ENCODE results near the gene GAGE12J.

GAGE12J gene

DNA sequence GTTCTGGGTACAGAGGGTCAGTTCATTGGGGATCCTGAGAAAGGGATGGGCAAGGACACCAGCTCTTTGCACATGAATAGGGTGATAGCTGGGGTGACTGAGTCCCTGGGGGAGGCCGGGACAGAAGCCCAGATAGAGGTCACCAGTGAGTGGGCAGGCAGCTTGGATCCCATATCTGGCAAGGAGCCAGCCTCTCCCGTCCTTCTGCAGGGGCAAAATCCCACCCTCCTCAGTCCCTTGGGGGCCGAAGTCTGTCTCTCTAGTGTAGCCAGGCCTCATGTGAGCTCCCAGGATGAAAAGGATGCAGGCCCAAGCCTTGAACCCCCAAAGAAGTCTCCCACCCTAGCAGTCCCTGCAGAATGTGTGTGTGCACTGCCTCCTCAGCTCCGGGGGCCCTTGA, 35.3 kb upstream of the GAGE12J start:
- no peak overlapping the region for H3K4me3 ChIP-seq (ENCODE audit: low read depth, low read length)
- POLR2A ChIA-PET = no interaction called here
- CTCF ChIA-PET = interaction anchor here (0.9 kb wide), 1 partner anchor 468 kb away, joined by 3 read pairs; no protein-coding TSS in a partner anchor

DNA sequence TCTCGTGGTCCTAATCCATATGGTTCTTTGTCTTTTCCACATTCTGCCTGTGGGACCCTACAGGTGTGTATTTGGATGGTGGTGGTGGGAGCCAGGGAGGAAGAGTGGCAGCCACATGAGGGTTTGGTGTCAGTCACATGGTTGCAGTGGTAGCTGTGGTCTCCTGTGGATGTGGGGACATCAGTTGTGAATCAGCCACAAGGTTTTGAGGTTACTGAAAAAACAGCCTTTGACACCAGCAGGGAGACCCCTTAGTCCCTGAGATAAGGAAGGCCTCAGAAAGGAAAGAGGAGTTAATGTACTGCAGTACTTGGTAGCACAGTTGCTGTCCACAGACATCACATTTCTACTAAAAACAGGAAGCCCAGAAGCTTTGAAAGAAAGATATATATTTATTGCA, 34.2 kb upstream of the GAGE12J start:
- TF ChIP-seq MZF1 (tag by site-specific recombination; IDR thresholded peaks at IDR 0.05; ENCODE audit: borderline replicate concordance) = no peak
- TF ChIP-seq, protein P1, sequence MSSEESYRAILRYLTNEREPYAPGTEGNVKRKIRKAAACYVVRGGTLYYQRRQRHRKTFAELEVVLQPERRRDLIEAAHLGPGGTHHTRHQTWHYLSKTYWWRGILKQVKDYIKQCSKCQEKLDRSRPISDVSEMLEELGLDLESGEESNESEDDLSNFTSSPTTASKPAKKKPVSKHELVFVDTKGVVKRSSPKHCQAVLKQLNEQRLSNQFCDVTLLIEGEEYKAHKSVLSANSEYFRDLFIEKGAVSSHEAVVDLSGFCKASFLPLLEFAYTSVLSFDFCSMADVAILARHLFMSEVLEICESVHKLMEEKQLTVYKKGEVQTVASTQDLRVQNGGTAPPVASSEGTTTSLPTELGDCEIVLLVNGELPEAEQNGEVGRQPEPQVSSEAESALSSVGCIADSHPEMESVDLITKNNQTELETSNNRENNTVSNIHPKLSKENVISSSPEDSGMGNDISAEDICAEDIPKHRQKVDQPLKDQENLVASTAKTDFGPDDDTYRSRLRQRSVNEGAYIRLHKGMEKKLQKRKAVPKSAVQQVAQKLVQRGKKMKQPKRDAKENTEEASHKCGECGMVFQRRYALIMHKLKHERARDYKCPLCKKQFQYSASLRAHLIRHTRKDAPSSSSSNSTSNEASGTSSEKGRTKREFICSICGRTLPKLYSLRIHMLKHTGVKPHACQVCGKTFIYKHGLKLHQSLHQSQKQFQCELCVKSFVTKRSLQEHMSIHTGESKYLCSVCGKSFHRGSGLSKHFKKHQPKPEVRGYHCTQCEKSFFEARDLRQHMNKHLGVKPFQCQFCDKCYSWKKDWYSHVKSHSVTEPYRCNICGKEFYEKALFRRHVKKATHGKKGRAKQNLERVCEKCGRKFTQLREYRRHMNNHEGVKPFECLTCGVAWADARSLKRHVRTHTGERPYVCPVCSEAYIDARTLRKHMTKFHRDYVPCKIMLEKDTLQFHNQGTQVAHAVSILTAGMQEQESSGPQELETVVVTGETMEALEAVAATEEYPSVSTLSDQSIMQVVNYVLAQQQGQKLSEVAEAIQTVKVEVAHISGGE (tag by site-specific recombination; conservative IDR thresholded peaks at IDR 0.05; ENCODE audit: low read depth) = no peak
- no peaks in the 10 kb centered on the region for H3K4me1 ChIP-seq (ENCODE audit: control insufficient read depth, insufficient read depth, low read length)
- no peak overlapping the region for H3K27ac ChIP-seq (ENCODE audit: extremely low read depth, low read depth, low read length)

More for the DNA sequence above, 35.3 kb upstream of the GAGE12J start:
- no peaks in the 10 kb centered on the region for H3K4me1 ChIP-seq (ENCODE audit: control insufficient read depth, insufficient read depth, low read length)
- no peaks in the 10 kb centered on the region for H3K9me3 ChIP-seq (ENCODE audit: control insufficient read depth, insufficient read depth, low read depth, low read length)
- TF ChIP-seq, protein P2, sequence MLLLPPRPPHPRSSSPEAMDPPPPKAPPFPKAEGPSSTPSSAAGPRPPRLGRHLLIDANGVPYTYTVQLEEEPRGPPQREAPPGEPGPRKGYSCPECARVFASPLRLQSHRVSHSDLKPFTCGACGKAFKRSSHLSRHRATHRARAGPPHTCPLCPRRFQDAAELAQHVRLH (tag by site-specific recombination; IDR thresholded peaks at IDR 0.05) = no peak
- TF ChIP-seq, protein P3, sequence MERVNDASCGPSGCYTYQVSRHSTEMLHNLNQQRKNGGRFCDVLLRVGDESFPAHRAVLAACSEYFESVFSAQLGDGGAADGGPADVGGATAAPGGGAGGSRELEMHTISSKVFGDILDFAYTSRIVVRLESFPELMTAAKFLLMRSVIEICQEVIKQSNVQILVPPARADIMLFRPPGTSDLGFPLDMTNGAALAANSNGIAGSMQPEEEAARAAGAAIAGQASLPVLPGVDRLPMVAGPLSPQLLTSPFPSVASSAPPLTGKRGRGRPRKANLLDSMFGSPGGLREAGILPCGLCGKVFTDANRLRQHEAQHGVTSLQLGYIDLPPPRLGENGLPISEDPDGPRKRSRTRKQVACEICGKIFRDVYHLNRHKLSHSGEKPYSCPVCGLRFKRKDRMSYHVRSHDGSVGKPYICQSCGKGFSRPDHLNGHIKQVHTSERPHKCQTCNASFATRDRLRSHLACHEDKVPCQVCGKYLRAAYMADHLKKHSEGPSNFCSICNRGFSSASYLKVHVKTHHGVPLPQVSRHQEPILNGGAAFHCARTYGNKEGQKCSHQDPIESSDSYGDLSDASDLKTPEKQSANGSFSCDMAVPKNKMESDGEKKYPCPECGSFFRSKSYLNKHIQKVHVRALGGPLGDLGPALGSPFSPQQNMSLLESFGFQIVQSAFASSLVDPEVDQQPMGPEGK (tag by site-specific recombination; IDR thresholded peaks at IDR 0.05) = no peak
- TF ChIP-seq, protein P4, sequence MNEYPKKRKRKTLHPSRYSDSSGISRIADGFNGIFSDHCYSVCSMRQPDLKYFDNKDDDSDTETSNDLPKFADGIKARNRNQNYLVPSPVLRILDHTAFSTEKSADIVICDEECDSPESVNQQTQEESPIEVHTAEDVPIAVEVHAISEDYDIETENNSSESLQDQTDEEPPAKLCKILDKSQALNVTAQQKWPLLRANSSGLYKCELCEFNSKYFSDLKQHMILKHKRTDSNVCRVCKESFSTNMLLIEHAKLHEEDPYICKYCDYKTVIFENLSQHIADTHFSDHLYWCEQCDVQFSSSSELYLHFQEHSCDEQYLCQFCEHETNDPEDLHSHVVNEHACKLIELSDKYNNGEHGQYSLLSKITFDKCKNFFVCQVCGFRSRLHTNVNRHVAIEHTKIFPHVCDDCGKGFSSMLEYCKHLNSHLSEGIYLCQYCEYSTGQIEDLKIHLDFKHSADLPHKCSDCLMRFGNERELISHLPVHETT (tag by site-specific recombination; IDR thresholded peaks at IDR 0.05) = no peak
- TF ChIP-seq ZFP69B (tag by site-specific recombination; IDR thresholded peaks at IDR 0.05) (no peak), ZNF549 (tag by site-specific recombination; IDR thresholded peaks at IDR 0.05) (no peak), ZNF112 (tag by site-specific recombination; IDR thresholded peaks at IDR 0.05) (no peak), ZNF10 (tag by site-specific recombination; IDR thresholded peaks at IDR 0.05) (no peak)
- no peak overlapping the region for H3K27ac ChIP-seq (ENCODE audit: extremely low read depth, low read depth, low read length)
- no peaks in the 10 kb centered on the region for H3K36me3 ChIP-seq (ENCODE audit: control insufficient read depth in 2 of 2, insufficient read depth in 1 of 2, low read length in 2 of 2)

DNA sequence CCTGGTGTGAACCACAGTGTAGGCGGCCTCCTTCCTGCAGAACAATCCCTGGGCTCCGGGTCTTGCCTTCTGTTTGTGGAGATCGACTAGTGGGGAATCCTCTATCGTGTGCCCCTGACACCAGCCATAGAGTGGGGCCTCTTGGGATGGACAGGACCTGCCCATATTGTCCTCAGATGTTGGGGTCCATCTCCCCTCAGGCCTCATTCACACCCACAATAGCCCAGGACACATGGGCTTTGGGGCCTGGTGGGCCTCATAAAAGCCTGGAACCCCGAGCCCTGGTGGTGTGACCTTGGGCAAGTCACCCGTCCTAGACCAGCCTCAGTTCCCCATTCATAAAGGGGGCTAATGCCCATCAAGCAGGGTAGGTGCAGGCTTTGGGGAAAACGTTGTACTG, 31.6 kb upstream of the GAGE12J start:
- CTCF ChIA-PET = no interaction called here
- Histone ChIP-seq H3K4me1 (ENCODE audit: control insufficient read depth, insufficient read depth, low read length) (no peaks in the 10 kb centered on the region), H3K4me3 (ENCODE audit: low read depth, low read length) (no peak overlapping the region), H3K9me3 (ENCODE audit: control insufficient read depth, insufficient read depth, low read depth, low read length) (no peaks in the 10 kb centered on the region), H3K36me3 (ENCODE audit: control insufficient read depth in 2 of 2, insufficient read depth in 1 of 2, low read length in 2 of 2) (no peaks in the 10 kb centered on the region), H3K27ac (ENCODE audit: extremely low read depth, low read depth, low read length) (no peak overlapping the region)
- no peak for TF ChIP-seq ZNF24 (tag by site-specific recombination; IDR thresholded peaks at IDR 0.05)
- TF ChIP-seq GLIS2 (tag by site-specific recombination; IDR thresholded peaks at IDR 0.05) = no peak
- TF ChIP-seq ZNF354C (tag by site-specific recombination; IDR thresholded peaks at IDR 0.05; ENCODE audit: borderline replicate concordance, low read depth) = no peak
- no peak for TF ChIP-seq ZNF843 (tag by site-specific recombination; IDR thresholded peaks at IDR 0.05)
- TF ChIP-seq ZBTB7A (tag by site-specific recombination; IDR thresholded peaks at IDR 0.05; ENCODE audit: low read depth) = no peak
- no peak for TF ChIP-seq ZNF335 (tag by site-specific recombination; conservative IDR thresholded peaks at IDR 0.05)
- TF ChIP-seq ZBTB17 (tag by site-specific recombination; IDR thresholded peaks at IDR 0.05) = no peak
- TF ChIP-seq ZNF248 (tag by site-specific recombination; IDR thresholded peaks at IDR 0.05) = no peak
- TF ChIP-seq SP7 (tag by site-specific recombination; IDR thresholded peaks at IDR 0.05) = no peak
- TF ChIP-seq ZNF654 (tag by site-specific recombination; IDR thresholded peaks at IDR 0.05; ENCODE audit: low read depth) = no peak
- TF ChIP-seq ZNF558 (tag by site-specific recombination; IDR thresholded peaks at IDR 0.05) = no peak
- no peak for TF ChIP-seq YY1 (tag by site-specific recombination; IDR thresholded peaks at IDR 0.05)
- TF ChIP-seq, protein P2 (tag by site-specific recombination; IDR thresholded peaks at IDR 0.05) = no peak
- TF ChIP-seq ZNF214 (tag by site-specific recombination; IDR thresholded peaks at IDR 0.05; ENCODE audit: borderline replicate concordance) = no peak
- no peak for TF ChIP-seq ZNF223 (tag by site-specific recombination; IDR thresholded peaks at IDR 0.05)
- no peak for TF ChIP-seq MEIS1 (CRISPR knock-in tag; IDR thresholded peaks at IDR 0.05; ENCODE audit: borderline replicate concordance)
- POLR2A ChIA-PET = no interaction called here

More for the DNA sequence above, 34.2 kb upstream of the GAGE12J start:
- Histone ChIP-seq H3K36me3 (ENCODE audit: control insufficient read depth in 2 of 2, insufficient read depth in 1 of 2, low read length in 2 of 2) (no peaks in the 10 kb centered on the region), H3K4me3 (ENCODE audit: low read depth, low read length) (no peak overlapping the region), H3K9me3 (ENCODE audit: control insufficient read depth, insufficient read depth, low read depth, low read length) (no peaks in the 10 kb centered on the region)
- ChIA-PET POLR2A (no interaction called here), CTCF (interaction anchor here (0.9 kb wide), 1 partner anchor 551 kb away, joined by 3 read pairs; no protein-coding TSS in a partner anchor)

Measured in HEK293 (cell line).